IMR-90 (cell line): ENCODE results near the gene NRF1. TPM values are rescaled to one million over a fixed set of nuclear protein-coding genes. Genes with fewer than 3 reads are reported as not detected.

ENCODE experiments used
- ATAC-seq: fragments of 200-7000 bp; cut with Tn5 transposase; 2 replicates; pipeline ENCODE4 v1.9.1; 2020; ENCODE audit warnings: low read depth, mild to moderate bottlenecking, moderate library complexity
- BruUV-seq: library from RNA; stranded (reverse); fragments of 400-500 nt; replicated peaks from 2 replicates; lab custom pipeline; 2021; lab: Mats Ljungman, UMichigan
- CTCF ChIA-PET: fragments of 300-600 bp; formaldehyde crosslinking; extraction: SDS; loops from one replicate; lab custom pipeline; 2021; ENCODE audit warnings: antibody characterized with exemption; lab: Yijun Ruan, JAX
- POLR2A ChIA-PET: fragments of 300-600 bp; sonication (Branson Sonifier 250); formaldehyde crosslinking; loops from one replicate; lab custom pipeline; 2022; ENCODE audit warnings: antibody characterized with exemption; ENCODE audit not compliant: unreplicated experiment; lab: Charles Lee
- DNase-seq: peaks from one replicate; pipeline ENCODE4 v3.0.0; 2013
- H2AFZ ChIP-seq: replicated peaks from 2 replicates; pipeline ENCODE3; 2013; ENCODE audit warnings: low read length, mild to moderate bottlenecking; ENCODE audit not compliant: poor library complexity
- H2AK5ac ChIP-seq: 2 replicates; pipeline ENCODE4 v1.6.1; 2013; ENCODE audit warnings: low read depth, low read length, inconsistent platforms
- H2AK9ac ChIP-seq: replicated peaks from 2 replicates; pipeline ENCODE3; 2013; ENCODE audit warnings: mild to moderate bottlenecking, low read depth, low read length, moderate library complexity; ENCODE audit not compliant: poor library complexity
- H2BK120ac ChIP-seq: 2 replicates; pipeline ENCODE4 v1.6.1; 2013; ENCODE audit warnings: low read depth, low read length, inconsistent platforms
- H2BK15ac ChIP-seq: 3 replicates; pipeline ENCODE4 v1.6.1; 2013; ENCODE audit warnings: low read depth, low read length, inconsistent platforms
- H2BK20ac ChIP-seq: 2 replicates; pipeline ENCODE4 v1.6.1; 2013; ENCODE audit warnings: low read depth, mild to moderate bottlenecking, inconsistent platforms, low read length, moderate library complexity
- H2BK5ac ChIP-seq: 2 replicates; pipeline ENCODE4 v1.6.1; 2013; ENCODE audit warnings: mild to moderate bottlenecking, low read depth, low read length, inconsistent platforms; ENCODE audit not compliant: poor library complexity, severe bottlenecking
- H3K14ac ChIP-seq: replicated peaks from 2 replicates; pipeline ENCODE4 v1.6.1; 2013; ENCODE audit warnings: low read depth, low read length, inconsistent platforms
- H3K18ac ChIP-seq: 2 replicates; pipeline ENCODE4 v1.6.1; 2013; ENCODE audit warnings: low read depth, low read length, control low read depth
- H3K23ac ChIP-seq: 2 replicates; pipeline ENCODE4 v1.6.1; 2013; ENCODE audit warnings: low read depth, low read length, inconsistent platforms
- H3K27ac ChIP-seq: 2 replicates; pipeline ENCODE4 v1.5.1; 2013; ENCODE audit warnings: mild to moderate bottlenecking, control low read depth, low read length; ENCODE audit not compliant: insufficient read depth
- H3K27me3 ChIP-seq: 2 replicates; pipeline ENCODE4 v1.6.1; 2013; ENCODE audit warnings: low read length; ENCODE audit not compliant: control insufficient read depth, insufficient read depth
- H3K36me3 ChIP-seq: 2 replicates; pipeline ENCODE4 v1.6.1; 2013; ENCODE audit warnings: low read length, mixed read lengths; ENCODE audit not compliant: control insufficient read depth, insufficient read depth
- H3K4ac ChIP-seq: 2 replicates; pipeline ENCODE4 v1.6.1; 2013; ENCODE audit warnings: low read depth, low read length, inconsistent platforms
- H3K4me1 ChIP-seq: 2 replicates; pipeline ENCODE4 v1.6.1; 2013; ENCODE audit warnings: low read length, mixed read lengths; ENCODE audit not compliant: control insufficient read depth, insufficient read depth
- H3K4me2 ChIP-seq: 2 replicates; pipeline ENCODE4 v1.6.1; 2013; ENCODE audit warnings: low read depth, mild to moderate bottlenecking, control low read depth, low read length, moderate library complexity
- H3K4me3 ChIP-seq: 2 replicates; pipeline ENCODE4 v1.5.1; 2013; ENCODE audit warnings: low read depth, mild to moderate bottlenecking, control low read depth, low read length, moderate library complexity; ENCODE audit not compliant: insufficient read depth
- H3K56ac ChIP-seq: 2 replicates; pipeline ENCODE4 v1.6.1; 2013; ENCODE audit warnings: low read length, inconsistent platforms; ENCODE audit not compliant: insufficient read depth; ENCODE audit errors: extremely low read depth
- H3K79me1 ChIP-seq, 2 experiments: 2 replicates each; pipeline ENCODE4 v1.6.1; 2013; ENCODE audit warnings: low read length in 2 of 2, inconsistent platforms in 1 of 2, low read depth in 1 of 2
- H3K9ac ChIP-seq: 2 replicates; pipeline ENCODE4 v1.6.1; 2013; ENCODE audit warnings: low read depth, low read length, control low read depth
- H3K9me1 ChIP-seq: 2 replicates; pipeline ENCODE4 v1.6.1; 2013; ENCODE audit warnings: low read length, inconsistent platforms; ENCODE audit not compliant: insufficient read depth
- H3K9me3 ChIP-seq: 2 replicates; pipeline ENCODE4 v1.6.1; 2013; ENCODE audit warnings: low read length; ENCODE audit not compliant: control insufficient read depth, insufficient read depth
- H4K20me1 ChIP-seq: 2 replicates; pipeline ENCODE4 v1.6.1; 2013; ENCODE audit warnings: low read length, inconsistent platforms; ENCODE audit not compliant: insufficient read depth
- H4K5ac ChIP-seq: 2 replicates; pipeline ENCODE4 v1.6.1; 2013; ENCODE audit warnings: mild to moderate bottlenecking, low read depth, low read length, control low read depth
- H4K8ac ChIP-seq, 2 experiments: 2 replicates each; pipeline ENCODE4 v1.6.1; 2013; ENCODE audit warnings: low read depth in 2 of 2, low read length in 2 of 2, control low read depth in 1 of 2, inconsistent platforms in 1 of 2
- H4K91ac ChIP-seq: 2 replicates; pipeline ENCODE4 v1.6.1; 2013; ENCODE audit warnings: low read depth, low read length, inconsistent platforms; ENCODE audit not compliant: insufficient read depth
- BHLHE40 ChIP-seq: fragments of 150-350 bp; IDR thresholded peaks from 2 replicates; pipeline ENCODE4 v1.6.1; 2016; ENCODE audit warnings: mild to moderate bottlenecking, low read depth, low read length
- CEBPB ChIP-seq: IDR thresholded peaks from 2 replicates; pipeline ENCODE4 v1.6.1; 2012; ENCODE audit warnings: low read depth, low read length, improper control_type of control experiment
- CHD1 ChIP-seq: IDR thresholded peaks from 2 replicates; pipeline ENCODE4 v1.6.1; 2012; ENCODE audit warnings: low read depth, low read length, improper control_type of control experiment
- FOS ChIP-seq: fragments of 150-350 bp; IDR thresholded peaks from 2 replicates; pipeline ENCODE4 v1.6.1; 2016; ENCODE audit warnings: low read depth, low read length
- MAFK ChIP-seq: IDR thresholded peaks from 2 replicates; pipeline ENCODE4 v1.6.1; 2012; ENCODE audit warnings: low read depth, low read length, improper control_type of control experiment
- MAZ ChIP-seq: IDR thresholded peaks from 2 replicates; pipeline ENCODE4 v1.6.1; 2012; ENCODE audit warnings: low read depth, mild to moderate bottlenecking, low read length, improper control_type of control experiment, moderate library complexity, borderline replicate concordance
- MXI1 ChIP-seq: IDR thresholded peaks from 2 replicates; pipeline ENCODE4 v1.6.1; 2012; ENCODE audit warnings: low read depth, mild to moderate bottlenecking, low read length, moderate library complexity, borderline replicate concordance
- NFE2L2 ChIP-seq: fragments of 150-350 bp; IDR thresholded peaks from 2 replicates; pipeline ENCODE4 v1.6.1; 2016; ENCODE audit warnings: low read depth, mild to moderate bottlenecking, low read length
- POLR2A ChIP-seq: IDR thresholded peaks from 2 replicates; pipeline ENCODE4 v1.6.1; 2012; ENCODE audit warnings: mild to moderate bottlenecking, low read depth, low read length
- RAD21 ChIP-seq: IDR thresholded peaks from 2 replicates; pipeline ENCODE4 v1.6.1; 2012; ENCODE audit warnings: low read length, improper control_type of control experiment
- RCOR1 ChIP-seq: IDR thresholded peaks from 2 replicates; pipeline ENCODE4 v1.6.1; 2012; ENCODE audit warnings: mild to moderate bottlenecking, low read length, improper control_type of control experiment; ENCODE audit not compliant: insufficient replicate concordance
- RFX5 ChIP-seq: IDR thresholded peaks from 2 replicates; pipeline ENCODE4 v1.8.0; 2012; ENCODE audit warnings: low read depth, mild to moderate bottlenecking, low read length, moderate library complexity
- SMC3 ChIP-seq: fragments of 150-350 bp; IDR thresholded peaks from 2 replicates; pipeline ENCODE4 v1.6.1; 2016; ENCODE audit warnings: low read depth, mild to moderate bottlenecking, antibody characterized with exemption, low read length, moderate library complexity
- WGBS, 2 experiments: methylation state at CpG; one replicate each; pipeline versions ENCODE4 v1.1.5 to v1.1.7; 2013; ENCODE audit warnings: missing lambda C conversion rate in 2 of 2; ENCODE audit not compliant: insufficient read length in 1 of 2; ENCODE audit errors: extremely low coverage in 2 of 2; 5-methylcytosine and 5-hydroxymethylcytosine counted together
- dilution Hi-C: fragments of 300-500 bp; cut with HindIII; formaldehyde crosslinking; loops from one replicate; pipeline ENCODE4 v1.14.3; 2018; ENCODE audit warnings: low sequenced_read_pairs; ENCODE audit not compliant: unreplicated experiment
- in situ Hi-C: fragments of 300-500 bp; cut with MboI; formaldehyde crosslinking; loops from 3 replicates; pipeline ENCODE4 v1.14.3; 2019; ENCODE audit warnings: low sequenced_read_pairs, inconsistent platforms, mixed read lengths
- intact Hi-C: fragments of 100-400 bp; cut with micrococcal nuclease; formaldehyde crosslinking; loops from 2 replicates; pipeline ENCODE4 v1.10.0; 2022
- polyA plus RNA-seq, 3 experiments: library from polyadenylated mRNA; depleted of rRNA; stranded (reverse); fragments of >200 nt; gene quantifications; 2 replicates each; pipeline ENCODE4 v1.2.3, GENCODE V29; 2012; ENCODE audit warnings: low replicate concordance in 1 of 3
- total RNA-seq: library from RNA; depleted of rRNA; stranded (reverse); fragments of >200 nt; gene quantifications from 2 replicates; pipeline ENCODE4 v1.2.3, GENCODE V29; 2012
- TF ChIP-seq, protein P1 (sequence below): fragments of 150-350 bp; IDR thresholded peaks from 2 replicates; pipeline ENCODE4 v1.6.1; 2016; ENCODE audit warnings: low read depth, mild to moderate bottlenecking, low read length, moderate library complexity, borderline replicate concordance
- TF ChIP-seq, protein P2 (sequence below): fragments of 150-350 bp; IDR thresholded peaks from 2 replicates; pipeline ENCODE4 v1.6.1; 2017; ENCODE audit warnings: mild to moderate bottlenecking, antibody characterized with exemption, low read length, low read depth
- TF ChIP-seq, protein P3 (sequence below): conservative IDR thresholded peaks from 2 replicates; pipeline ENCODE4 v1.5.1; 2012; ENCODE audit warnings: mild to moderate bottlenecking, low read depth, low read length, improper control_type of control experiment

The NRF1 gene
- total and polyA plus RNA-seq, 2 of the 4 experiments (the other 2 are of a cell fraction) = 11.4 to 15.8 TPM

DNA sequence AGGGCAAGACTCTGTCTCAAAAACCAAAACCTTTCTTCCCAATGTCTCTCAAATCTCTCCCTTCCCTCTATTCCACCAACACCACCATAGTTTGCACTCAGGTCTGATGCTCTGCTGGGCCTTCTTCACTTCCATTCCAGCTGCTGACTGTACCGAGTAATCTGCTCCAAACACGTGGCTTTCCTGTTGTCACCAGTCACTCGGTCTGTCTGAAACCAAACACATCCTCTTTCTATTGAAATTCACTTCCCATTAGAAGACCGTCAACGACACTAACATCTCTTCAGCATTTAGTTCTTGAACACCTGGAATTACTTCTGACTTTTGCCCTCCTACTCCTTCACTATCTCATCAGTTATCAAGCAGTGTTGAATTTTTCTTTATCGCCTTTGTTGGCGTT, 4.7 kb upstream of the NRF1 start:
- H3K23ac ChIP-seq = no peak overlapping the region
- H2BK120ac ChIP-seq = no peak overlapping the region
- POLR2A ChIA-PET = no interaction called here
- no peak overlapping the region for H2AK5ac ChIP-seq
- no peak overlapping the region for H3K9ac ChIP-seq
- no peak overlapping the region for H3K4ac ChIP-seq
- no peaks in the 10 kb centered on the region for H3K9me3 ChIP-seq
- no peak overlapping the region for H2AFZ ChIP-seq
- no peak overlapping the region for H2BK5ac ChIP-seq
- DNase-seq (no peak), ATAC-seq (no peak)
- no peak overlapping the region for H3K27ac ChIP-seq
- H3K14ac ChIP-seq = no peak overlapping the region; the same call in 1 of the 2 replicates
- H3K4me3 ChIP-seq = no peak overlapping the region
- H3K9me1 ChIP-seq = no peaks in the 10 kb centered on the region; the same call in 1 of the 2 replicates
- whole genome bisulfite sequencing, 2 experiments = 92% methylated on average over 3 of the region's 7 CpGs; no CpG with 5 or more reads in 1 of the 2 experiments
- H3K27me3 ChIP-seq = no peaks in the 10 kb centered on the region
- H4K91ac ChIP-seq = no peak overlapping the region
- TF ChIP-seq, protein P1, sequence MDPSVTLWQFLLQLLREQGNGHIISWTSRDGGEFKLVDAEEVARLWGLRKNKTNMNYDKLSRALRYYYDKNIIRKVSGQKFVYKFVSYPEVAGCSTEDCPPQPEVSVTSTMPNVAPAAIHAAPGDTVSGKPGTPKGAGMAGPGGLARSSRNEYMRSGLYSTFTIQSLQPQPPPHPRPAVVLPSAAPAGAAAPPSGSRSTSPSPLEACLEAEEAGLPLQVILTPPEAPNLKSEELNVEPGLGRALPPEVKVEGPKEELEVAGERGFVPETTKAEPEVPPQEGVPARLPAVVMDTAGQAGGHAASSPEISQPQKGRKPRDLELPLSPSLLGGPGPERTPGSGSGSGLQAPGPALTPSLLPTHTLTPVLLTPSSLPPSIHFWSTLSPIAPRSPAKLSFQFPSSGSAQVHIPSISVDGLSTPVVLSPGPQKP = no peak
- TF ChIP-seq CEBPB (no peak), SMC3 (no peak), BHLHE40 (no peak), POLR2A (no peak), RCOR1 (no peak), NFE2L2 (no peak), MXI1 (no peak), RAD21 (no peak), MAFK (no peak), FOS (no peak), MAZ (no peak), CHD1 (no peak), RFX5 (no peak)
- TF ChIP-seq, protein P2, sequence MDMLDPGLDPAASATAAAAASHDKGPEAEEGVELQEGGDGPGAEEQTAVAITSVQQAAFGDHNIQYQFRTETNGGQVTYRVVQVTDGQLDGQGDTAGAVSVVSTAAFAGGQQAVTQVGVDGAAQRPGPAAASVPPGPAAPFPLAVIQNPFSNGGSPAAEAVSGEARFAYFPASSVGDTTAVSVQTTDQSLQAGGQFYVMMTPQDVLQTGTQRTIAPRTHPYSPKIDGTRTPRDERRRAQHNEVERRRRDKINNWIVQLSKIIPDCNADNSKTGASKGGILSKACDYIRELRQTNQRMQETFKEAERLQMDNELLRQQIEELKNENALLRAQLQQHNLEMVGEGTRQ = no peak
- TF ChIP-seq, protein P3, sequence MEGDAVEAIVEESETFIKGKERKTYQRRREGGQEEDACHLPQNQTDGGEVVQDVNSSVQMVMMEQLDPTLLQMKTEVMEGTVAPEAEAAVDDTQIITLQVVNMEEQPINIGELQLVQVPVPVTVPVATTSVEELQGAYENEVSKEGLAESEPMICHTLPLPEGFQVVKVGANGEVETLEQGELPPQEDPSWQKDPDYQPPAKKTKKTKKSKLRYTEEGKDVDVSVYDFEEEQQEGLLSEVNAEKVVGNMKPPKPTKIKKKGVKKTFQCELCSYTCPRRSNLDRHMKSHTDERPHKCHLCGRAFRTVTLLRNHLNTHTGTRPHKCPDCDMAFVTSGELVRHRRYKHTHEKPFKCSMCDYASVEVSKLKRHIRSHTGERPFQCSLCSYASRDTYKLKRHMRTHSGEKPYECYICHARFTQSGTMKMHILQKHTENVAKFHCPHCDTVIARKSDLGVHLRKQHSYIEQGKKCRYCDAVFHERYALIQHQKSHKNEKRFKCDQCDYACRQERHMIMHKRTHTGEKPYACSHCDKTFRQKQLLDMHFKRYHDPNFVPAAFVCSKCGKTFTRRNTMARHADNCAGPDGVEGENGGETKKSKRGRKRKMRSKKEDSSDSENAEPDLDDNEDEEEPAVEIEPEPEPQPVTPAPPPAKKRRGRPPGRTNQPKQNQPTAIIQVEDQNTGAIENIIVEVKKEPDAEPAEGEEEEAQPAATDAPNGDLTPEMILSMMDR = no peak
- H3K56ac ChIP-seq = no peak overlapping the region
- CTCF ChIA-PET = no interaction called here
- no peak overlapping the region for H2BK20ac ChIP-seq
- H3K79me1 ChIP-seq = peaks cover 23 to 41% of the 10 kb centered on the region in 2 experiments
- no peak overlapping the region for H4K5ac ChIP-seq
- H3K36me3 ChIP-seq = peaks cover 7% of the 10 kb centered on the region
- H2BK15ac ChIP-seq = no peak overlapping the region
- intact Hi-C loops = no loop called here
- no TSS peak for BruUV-seq
- no peak overlapping the region for H4K8ac ChIP-seq
- H3K4me1 ChIP-seq = peaks cover 2% of the 10 kb centered on the region; the same call in 1 of the 2 replicates
- H3K4me2 ChIP-seq = no peak overlapping the region
- dilution Hi-C loops = no loop called here
- no peaks in the 10 kb centered on the region for H4K20me1 ChIP-seq
- H2AK9ac ChIP-seq = no peak overlapping the region
- in situ Hi-C loops = no loop called here
- no peak overlapping the region for H3K18ac ChIP-seq
